CD8-positive, alpha-beta memory T cell (primary cell): ENCODE measurements around the gene AK9. TPM values are rescaled to one million over a fixed set of nuclear protein-coding genes. Genes with fewer than 3 reads are reported as not detected.

Experiments
- CTCF ChIA-PET: fragments of 350-600 bp; sonication (Branson Sonifier 250); formaldehyde crosslinking; loops from one replicate; lab custom pipeline; 2021; ENCODE audit warnings: antibody characterized with exemption; lab: Charles Lee
- POLR2A ChIA-PET: fragments of 350-600 bp; sonication (Branson Sonifier 250); formaldehyde crosslinking; loops from one replicate; lab custom pipeline; 2021; ENCODE audit warnings: antibody characterized with exemption; lab: Charles Lee
- DNase-seq, 5 donors: peaks; one replicate each; pipeline versions ENCODE4 v3.0.0 to v3.0.0-alpha.2; 2020 to 2022; ENCODE audit warnings: mixed read lengths in 1 of 5
- H3K27ac ChIP-seq: one replicate; pipeline ENCODE4 v1.7.0; 2013; ENCODE audit warnings: low read depth, mild to moderate bottlenecking, low read length, moderate library complexity
- H3K27me3 ChIP-seq: 2 replicates; pipeline ENCODE4 v1.7.0; 2013; ENCODE audit warnings: low read length, mild to moderate bottlenecking; ENCODE audit not compliant: insufficient read depth, poor library complexity, severe bottlenecking
- H3K36me3 ChIP-seq: 2 replicates; pipeline ENCODE4 v1.7.0; 2013; ENCODE audit warnings: mild to moderate bottlenecking, low read length, moderate library complexity; ENCODE audit not compliant: insufficient read depth
- H3K4me1 ChIP-seq: 2 replicates; pipeline ENCODE4 v1.7.0; 2013; ENCODE audit warnings: mild to moderate bottlenecking, low read length, moderate library complexity; ENCODE audit not compliant: insufficient read depth
- H3K4me3 ChIP-seq: 2 replicates; pipeline ENCODE4 v1.7.0; 2013; ENCODE audit warnings: mild to moderate bottlenecking, low read length
- H3K9me3 ChIP-seq: 2 replicates; pipeline ENCODE4 v1.7.0; 2013; ENCODE audit warnings: mild to moderate bottlenecking, low read length
- H3K27ac Mint-ChIP-seq, 8 donors: one replicate each; pipeline ENCODE4 v1.8.0; 2020 to 2021; ENCODE audit warnings: mixed read lengths in 8 of 8, mild to moderate bottlenecking in 6 of 8, inconsistent platforms in 3 of 8, moderate library complexity in 3 of 8
- H3K27me3 Mint-ChIP-seq, 2 donors: one replicate each; pipeline ENCODE4 v1.8.0; 2020 to 2021; ENCODE audit warnings: mixed read lengths in 2 of 2, mild to moderate bottlenecking in 1 of 2, moderate library complexity in 1 of 2
- H3K36me3 Mint-ChIP-seq, 3 donors: one replicate each; pipeline ENCODE4 v1.8.0; 2020 to 2021; ENCODE audit warnings: mixed read lengths in 3 of 3, inconsistent platforms in 1 of 3, mild to moderate bottlenecking in 1 of 3
- H3K4me1 Mint-ChIP-seq, 3 donors: one replicate each; pipeline ENCODE4 v1.8.0; 2020 to 2021; ENCODE audit warnings: mixed read lengths in 3 of 3, inconsistent platforms in 1 of 3, mild to moderate bottlenecking in 1 of 3
- H3K4me3 Mint-ChIP-seq, 7 donors: one replicate each; pipeline ENCODE4 v1.8.0; 2020 to 2021; ENCODE audit warnings: mixed read lengths in 7 of 7, mild to moderate bottlenecking in 6 of 7, moderate library complexity in 4 of 7, inconsistent platforms in 2 of 7
- H3K9me3 Mint-ChIP-seq, 5 donors: one replicate each; pipeline ENCODE4 v1.8.0; 2020 to 2022; ENCODE audit warnings: mixed read lengths in 5 of 5, mild to moderate bottlenecking in 3 of 5, moderate library complexity in 2 of 5, inconsistent platforms in 1 of 5
- polyA plus RNA-seq: library from polyadenylated mRNA; unstranded; fragments of 300-500 nt; fragmentation: Illumina TruSeq; gene quantifications from one replicate; pipeline ENCODE4 v1.2.3, GENCODE V29; 2021
- total RNA-seq, 2 experiments: library from RNA; stranded (reverse); gene quantifications; one replicate each; pipeline ENCODE4 v1.2.3, GENCODE V29; 2021

The AK9 gene
- total and polyA plus RNA-seq, 3 experiments from 2014 or later, result 5.1 to 6.8 (median 5.6) TPM

DNA sequence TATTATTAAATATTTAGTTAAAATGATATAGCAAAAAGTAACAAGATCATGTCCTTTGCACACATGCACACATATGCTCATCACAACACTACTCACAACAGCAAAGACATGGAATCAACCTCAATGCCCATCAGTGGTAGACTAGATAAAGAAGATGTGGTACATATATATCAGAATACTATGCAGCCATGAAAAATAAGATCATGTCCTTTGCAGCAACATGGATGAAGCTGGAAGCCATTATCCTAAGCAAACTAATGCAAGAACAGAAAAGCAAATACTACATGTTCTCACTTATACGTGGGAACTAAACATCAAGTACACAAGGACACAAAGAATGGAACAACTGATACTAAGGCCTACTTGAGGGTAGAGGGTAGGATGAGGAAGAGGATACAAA is 14.3 kb downstream of the AK9 start:
- H3K4me1 Mint-ChIP-seq, result peaks cover 3 to 16% (median 4%) of the 10 kb centered on the region in 3 donors
- no peaks in the 10 kb centered on the region for H3K9me3 Mint-ChIP-seq

GRCh38 chr6:109672839-109673238 is 18.2 kb downstream of the AK9 start:
- Mint-ChIP-seq H3K27ac (no peak overlapping the region), H3K27me3 (no peaks in the 10 kb centered on the region), H3K4me1 (no peaks in the 10 kb centered on the region), H3K9me3 (no peaks in the 10 kb centered on the region), H3K36me3 (peaks cover 20 to 36% (median 22%) of the 10 kb centered on the region in 3 donors), H3K4me3 (no peak overlapping the region)
- Histone ChIP-seq H3K4me3 (no peak overlapping the region), H3K27ac (no peak overlapping the region), H3K27me3 (no peaks in the 10 kb centered on the region), H3K9me3 (no peaks in the 10 kb centered on the region), H3K4me1 (no peaks in the 10 kb centered on the region), H3K36me3 (no peaks in the 10 kb centered on the region)
- ChIA-PET CTCF (no interaction called here), POLR2A (no interaction called here)
- DNase-seq, result no peak

More for the DNA sequence above, 14.3 kb downstream of the AK9 start:
- ChIA-PET CTCF (no interaction called here), POLR2A (no interaction called here)
- no peak overlapping the region for H3K27ac ChIP-seq
- H3K4me3 ChIP-seq, result no peak overlapping the region
- H3K4me1 ChIP-seq, result no peaks in the 10 kb centered on the region
- DNase-seq, result no peak
- no peak overlapping the region for H3K27ac Mint-ChIP-seq
- H3K27me3 Mint-ChIP-seq, result peaks cover 0 to under 1% of the 10 kb centered on the region in 2 donors
- no peaks in the 10 kb centered on the region for H3K9me3 ChIP-seq
- no peak overlapping the region for H3K4me3 Mint-ChIP-seq
- H3K36me3 Mint-ChIP-seq, result peaks cover 5 to 17% (median 17%) of the 10 kb centered on the region in 3 donors
- H3K36me3 ChIP-seq, result no peaks in the 10 kb centered on the region
- no peaks in the 10 kb centered on the region for H3K27me3 ChIP-seq

GRCh38 chr6:109672175-109672574 is 18.8 kb downstream of the AK9 start:
- H3K4me3 ChIP-seq, result no peak overlapping the region
- H3K27ac Mint-ChIP-seq, result no peak overlapping the region
- CTCF ChIA-PET, result no interaction called here
- H3K4me1 ChIP-seq, result no peaks in the 10 kb centered on the region
- no peaks in the 10 kb centered on the region for H3K27me3 Mint-ChIP-seq
- H3K4me1 Mint-ChIP-seq, result no peaks in the 10 kb centered on the region
- no peaks in the 10 kb centered on the region for H3K9me3 ChIP-seq
- peaks cover 20 to 36% (median 22%) of the 10 kb centered on the region in 3 donors for H3K36me3 Mint-ChIP-seq
- no peaks in the 10 kb centered on the region for H3K27me3 ChIP-seq
- POLR2A ChIA-PET, result no interaction called here
- DNase-seq, result no peak
- H3K4me3 Mint-ChIP-seq, result no peak overlapping the region
- H3K36me3 ChIP-seq, result no peaks in the 10 kb centered on the region
- H3K27ac ChIP-seq, result no peak overlapping the region
- no peaks in the 10 kb centered on the region for H3K9me3 Mint-ChIP-seq

- H3K4me1 ChIP-seq, result no peaks in the 10 kb centered on the region
- H3K4me3 ChIP-seq, result no peak overlapping the region
- ChIA-PET CTCF (no interaction called here), POLR2A (no interaction called here)
- no peaks in the 10 kb centered on the region for H3K9me3 ChIP-seq
- no peak overlapping the region for H3K27ac ChIP-seq
- H3K4me1 Mint-ChIP-seq, result no peaks in the 10 kb centered on the region
- H3K36me3 Mint-ChIP-seq, result peaks cover 19 to 36% (median 22%) of the 10 kb centered on the region in 3 donors
- H3K27me3 Mint-ChIP-seq, result no peaks in the 10 kb centered on the region
- no peaks in the 10 kb centered on the region for H3K27me3 ChIP-seq
- H3K27ac Mint-ChIP-seq, result no peak overlapping the region
- H3K9me3 Mint-ChIP-seq, result no peaks in the 10 kb centered on the region
- DNase-seq, result no peak
- H3K4me3 Mint-ChIP-seq, result no peak overlapping the region
- no peaks in the 10 kb centered on the region for H3K36me3 ChIP-seq
Observed at GRCh38 chr6:109671733-109672132, 19.3 kb downstream of the AK9 start.

DNA sequence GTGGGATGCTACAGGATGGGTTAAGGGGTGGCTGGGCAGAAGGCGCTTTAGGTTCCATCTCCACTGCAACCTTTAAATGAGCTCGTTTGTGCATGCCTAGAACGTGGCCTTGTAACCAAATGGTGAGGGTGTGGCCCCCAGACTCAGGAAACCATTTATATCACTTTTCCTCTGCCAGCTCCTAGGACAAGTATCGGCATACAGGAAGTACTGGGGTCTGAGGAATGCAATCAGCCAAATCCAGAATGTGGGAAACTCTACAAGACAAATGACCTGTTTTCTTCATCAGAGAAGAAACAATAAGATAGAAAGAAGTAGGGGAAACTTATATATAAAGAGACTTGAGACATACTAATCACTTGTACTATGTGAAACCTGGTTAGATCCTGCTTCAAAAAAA is 21.2 kb downstream of the AK9 start:
- ChIA-PET POLR2A (no interaction called here), CTCF (no interaction called here)
- H3K9me3 Mint-ChIP-seq, result no peaks in the 10 kb centered on the region
- H3K9me3 ChIP-seq, result no peaks in the 10 kb centered on the region
- H3K4me1 ChIP-seq, result no peaks in the 10 kb centered on the region
- H3K27me3 ChIP-seq, result no peaks in the 10 kb centered on the region
- no peak for DNase-seq
- H3K27ac Mint-ChIP-seq, result no peak overlapping the region
- no peak overlapping the region for H3K4me3 Mint-ChIP-seq
- H3K36me3 ChIP-seq, result no peaks in the 10 kb centered on the region
- no peaks in the 10 kb centered on the region for H3K27me3 Mint-ChIP-seq
- H3K4me3 ChIP-seq, result no peak overlapping the region
- H3K4me1 Mint-ChIP-seq, result no peaks in the 10 kb centered on the region
- H3K36me3 Mint-ChIP-seq, result peaks cover 16 to 33% (median 22%) of the 10 kb centered on the region in 3 donors
- no peak overlapping the region for H3K27ac ChIP-seq

- Histone ChIP-seq H3K9me3 (no peaks in the 10 kb centered on the region), H3K27ac (no peak overlapping the region), H3K36me3 (no peaks in the 10 kb centered on the region), H3K4me3 (no peak overlapping the region), H3K4me1 (no peaks in the 10 kb centered on the region), H3K27me3 (no peaks in the 10 kb centered on the region)
- Mint-ChIP-seq H3K4me3 (no peak overlapping the region), H3K27me3 (no peaks in the 10 kb centered on the region), H3K27ac (no peak overlapping the region), H3K9me3 (no peaks in the 10 kb centered on the region), H3K4me1 (no peaks in the 10 kb centered on the region), H3K36me3 (peaks cover 0 to 11% (median 4%) of the 10 kb centered on the region in 3 donors)
- ChIA-PET CTCF (no interaction called here), POLR2A (no interaction called here)
- no peak for DNase-seq
Observed at GRCh38 chr6:109662192-109662591, 28.8 kb downstream of the AK9 start.

DNA sequence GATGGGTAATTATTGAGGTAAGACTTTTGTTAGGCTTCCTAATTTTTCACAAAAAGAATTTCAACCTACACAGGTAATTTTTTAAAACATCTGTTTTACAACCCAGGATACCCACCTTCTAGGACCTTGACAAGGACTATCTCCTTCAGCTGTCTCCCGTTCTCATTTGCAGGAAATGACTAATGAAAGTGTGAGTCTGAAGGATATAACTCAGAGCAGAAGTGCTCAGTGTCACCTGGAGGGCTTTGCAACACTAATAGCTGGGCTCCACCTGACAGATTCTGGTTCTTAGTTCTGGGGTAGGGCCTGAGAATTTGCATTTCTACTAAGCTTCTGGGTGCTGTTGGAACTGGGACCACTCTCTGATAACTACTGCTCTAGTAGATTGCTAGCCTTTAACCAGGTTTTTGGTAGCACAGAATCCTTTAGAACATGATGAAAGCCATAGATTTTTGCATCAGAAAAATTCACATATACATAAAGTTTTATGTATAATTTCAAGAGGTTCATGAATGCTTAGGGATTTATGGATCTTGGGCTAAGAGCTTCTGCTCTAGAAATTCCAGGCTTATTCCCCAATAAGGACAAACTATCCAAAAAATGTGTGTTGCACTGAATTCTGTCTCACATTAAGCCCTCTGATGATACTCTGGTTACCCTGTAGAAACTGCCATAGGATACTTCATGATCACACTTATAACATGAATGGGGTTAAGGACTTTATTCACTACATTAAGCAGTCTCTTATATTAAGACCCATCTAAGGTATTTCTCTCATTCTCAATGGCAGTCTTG is 30.3 kb downstream of the AK9 start:
- no peak overlapping the region for H3K4me3 ChIP-seq
- H3K36me3 Mint-ChIP-seq, result peaks cover 4 to 16% (median 7%) of the 10 kb centered on the region in 3 donors
- H3K27me3 ChIP-seq, result no peaks in the 10 kb centered on the region
- no peaks in the 10 kb centered on the region for H3K4me1 ChIP-seq
- ChIA-PET POLR2A (no interaction called here), CTCF (no interaction called here)
- DNase-seq, result no peak
- no peak overlapping the region for H3K4me3 Mint-ChIP-seq
- peak overlapping the region in 1 of 8 donors; percentile 20 for H3K27ac Mint-ChIP-seq
- H3K9me3 Mint-ChIP-seq, result no peaks in the 10 kb centered on the region
- H3K4me1 Mint-ChIP-seq, result no peaks in the 10 kb centered on the region
- H3K9me3 ChIP-seq, result no peaks in the 10 kb centered on the region
- H3K27me3 Mint-ChIP-seq, result no peaks in the 10 kb centered on the region
- no peak overlapping the region for H3K27ac ChIP-seq
- no peaks in the 10 kb centered on the region for H3K36me3 ChIP-seq

- CTCF ChIA-PET, result no interaction called here
- Histone ChIP-seq H3K36me3 (no peaks in the 10 kb centered on the region), H3K27me3 (no peaks in the 10 kb centered on the region), H3K4me3 (no peak overlapping the region), H3K4me1 (no peaks in the 10 kb centered on the region), H3K27ac (no peak overlapping the region), H3K9me3 (no peaks in the 10 kb centered on the region)
- Mint-ChIP-seq H3K4me1 (no peaks in the 10 kb centered on the region), H3K36me3 (peaks cover 12 to 24% (median 20%) of the 10 kb centered on the region in 3 donors), H3K9me3 (peaks cover 0 to under 1% (median 0%) of the 10 kb centered on the region in 5 donors), H3K4me3 (no peak overlapping the region), H3K27me3 (no peaks in the 10 kb centered on the region), H3K27ac (no peak overlapping the region)
- POLR2A ChIA-PET, result no interaction called here
- DNase-seq, result no peak
Observed at GRCh38 chr6:109655761-109656262, 35.2 kb downstream of the AK9 start.
